Common myeloid progenitor, CD34-positive (primary cell): ENCODE data around the gene IL1RAP.
A peak's percentile ranks its signal among the peaks of the same experiment; 100 is the strongest.

Experiments
- CTCF ChIA-PET: fragments of 350-600 bp; sonication (Branson Sonifier 250); formaldehyde crosslinking; loops from one replicate; lab custom pipeline; 2021; ENCODE audit warnings: antibody characterized with exemption; lab: Charles Lee
- POLR2A ChIA-PET: fragments of 350-600 bp; sonication (Branson Sonifier 250); formaldehyde crosslinking; loops from one replicate; lab custom pipeline; 2021; ENCODE audit warnings: antibody characterized with exemption; lab: Charles Lee
- DNase-seq, 3 donors: peaks; one replicate each; pipeline versions ENCODE4 v3.0.0 to v3.0.0-alpha.2; 2013
- H3K27ac ChIP-seq, 2 experiments: 1 replicate in 1 of 2; 2 replicates in 1 of 2; pipeline ENCODE4 v1.7.0; 2013; ENCODE audit warnings: inconsistent platforms in 2 of 2, low read length in 2 of 2, mild to moderate bottlenecking in 2 of 2, low read depth in 1 of 2, moderate library complexity in 1 of 2; ENCODE audit not compliant: severe bottlenecking in 2 of 2, insufficient read depth in 1 of 2, poor library complexity in 1 of 2
- H3K27me3 ChIP-seq, 5 experiments: replicated peaks in 2 of 5; 1 replicate in 3 of 5; 2 replicates in 2 of 5; pipeline versions ENCODE4 v1.6.1 to v1.7.0; 2013; ENCODE audit warnings: low read length in 4 of 5, mild to moderate bottlenecking in 2 of 5, moderate library complexity in 2 of 5, inconsistent platforms in 1 of 5; ENCODE audit not compliant: insufficient read depth in 5 of 5, control insufficient read depth in 4 of 5
- H3K36me3 ChIP-seq, 4 experiments: 1 replicate in 2 of 4; 2 replicates in 2 of 4; pipeline versions ENCODE4 v1.6.1 to v1.7.0; 2013; ENCODE audit warnings: low read length in 3 of 4, control low read depth in 1 of 4, mild to moderate bottlenecking in 1 of 4; ENCODE audit not compliant: control insufficient read depth in 4 of 4, insufficient read depth in 4 of 4
- H3K4me1 ChIP-seq, 4 experiments: 1 replicate in 3 of 4; 2 replicates in 1 of 4; pipeline versions ENCODE4 v1.6.1 to v1.7.1; 2013; ENCODE audit warnings: low read length in 3 of 4, mild to moderate bottlenecking in 3 of 4, control low read depth in 1 of 4, inconsistent platforms in 1 of 4, moderate library complexity in 1 of 4; ENCODE audit not compliant: control insufficient read depth in 4 of 4, insufficient read depth in 4 of 4; ENCODE audit errors: control extremely low read depth in 1 of 4
- H3K4me3 ChIP-seq, 7 experiments: 1 replicate in 4 of 7; 2 replicates in 3 of 7; pipeline versions ENCODE4 v1.5.1 to v1.7.0; 2013; ENCODE audit warnings: mild to moderate bottlenecking in 7 of 7, low read length in 6 of 7, moderate library complexity in 6 of 7, inconsistent platforms in 2 of 7, low read depth in 2 of 7, control low read depth in 1 of 7; ENCODE audit not compliant: insufficient read depth in 4 of 7, control insufficient read depth in 1 of 7; ENCODE audit errors: extremely low read depth in 1 of 7
- H3K9me3 ChIP-seq, 5 experiments: 1 replicate in 4 of 5; 2 replicates in 1 of 5; pipeline versions ENCODE4 v1.6.1 to v1.7.1; 2013; ENCODE audit warnings: low read length in 4 of 5, mild to moderate bottlenecking in 2 of 5, inconsistent platforms in 1 of 5, low read depth in 1 of 5, moderate library complexity in 1 of 5; ENCODE audit not compliant: control insufficient read depth in 4 of 5, insufficient read depth in 2 of 5; ENCODE audit errors: control extremely low read depth in 1 of 5
- WGBS: methylation state at CpG from one replicate; pipeline ENCODE4 v1.1.5; 2013; ENCODE audit not compliant: insufficient coverage; 5-methylcytosine and 5-hydroxymethylcytosine counted together

Gene IL1RAP

GRCh38 chr3:190607021-190607420 lies 93.1 kb downstream of the IL1RAP start:
- Histone ChIP-seq H3K9me3 (peaks cover 0 to 9% (median 3%) of the 10 kb centered on the region in 5 experiments), H3K4me3 (no peak overlapping the region), H3K27me3 (no peaks in the 10 kb centered on the region), H3K27ac (no peak overlapping the region), H3K36me3 (peaks cover 0 to 36% (median 8%) of the 10 kb centered on the region in 4 experiments), H3K4me1 (peaks cover 0 to 5% (median 0%) of the 10 kb centered on the region in 4 experiments)
- ChIA-PET POLR2A (no interaction called here), CTCF (no interaction called here)
- DNase-seq, result no peak
- 100% methylated on average over 1 of the region's 2 CpGs for WGBS

GRCh38 chr3:190608850-190609589 lies 95.1 kb downstream of the IL1RAP start:
- POLR2A ChIA-PET, result no interaction called here
- CTCF ChIA-PET, result interaction anchor here (1.2 to 1.7 kb wide), 5 partner anchors 20 to 88 kb away, joined by 3 to 5 read pairs (median 3); no protein-coding TSS in a partner anchor
- H3K27me3 ChIP-seq, result no peaks in the 10 kb centered on the region

GRCh38 chr3:190614226-190615059 lies 100.6 kb downstream of the IL1RAP start:
- POLR2A ChIA-PET, result no interaction called here

More at GRCh38 chr3:190608850-190609589, 95.1 kb downstream of the IL1RAP start:
- peaks cover 0 to 9% (median 3%) of the 10 kb centered on the region in 5 experiments for H3K9me3 ChIP-seq
- no peak overlapping the region for H3K4me3 ChIP-seq
- H3K27ac ChIP-seq, result no peak overlapping the region
- 72% methylated on average over 3 of the region's 4 CpGs for WGBS
- peaks cover 0 to 13% (median 2%) of the 10 kb centered on the region in 4 experiments for H3K4me1 ChIP-seq
- H3K36me3 ChIP-seq, result peaks cover 0 to 32% (median 8%) of the 10 kb centered on the region in 4 experiments
- DNase-seq, result no peak

GRCh38 chr3:190615060-190615384 lies 101.1 kb downstream of the IL1RAP start:
- Histone ChIP-seq H3K27me3 (no peaks in the 10 kb centered on the region), H3K4me3 (no peak overlapping the region), H3K27ac (no peak overlapping the region), H3K4me1 (peaks cover 30 to 65% (median 40%) of the 10 kb centered on the region in 4 experiments), H3K9me3 (no peaks in the 10 kb centered on the region), H3K36me3 (no peaks in the 10 kb centered on the region)
- DNase-seq, result no peak
- CTCF ChIA-PET, result interaction anchor here (0.7 to 1.7 kb wide), 3 partner anchors 9 to 89 kb away, joined by 3 to 4 read pairs (median 4); no protein-coding TSS in a partner anchor
- WGBS, result no CpG with 5 or more reads among the region's 1 CpG
- POLR2A ChIA-PET, result no interaction called here

More at GRCh38 chr3:190614226-190615059, 100.6 kb downstream of the IL1RAP start:
- no peak overlapping the region for H3K27ac ChIP-seq
- H3K4me3 ChIP-seq, result no peak overlapping the region
- WGBS, result 17% methylated on average over 2 of the region's 11 CpGs
- H3K9me3 ChIP-seq, result no peaks in the 10 kb centered on the region
- peaks cover 28 to 60% (median 34%) of the 10 kb centered on the region in 4 experiments for H3K4me1 ChIP-seq
- no peaks in the 10 kb centered on the region for H3K27me3 ChIP-seq
- CTCF ChIA-PET, result interaction anchor here (0.7 to 2.0 kb wide), 2 partner anchors 36 to 89 kb away, joined by 3 to 7 read pairs; no protein-coding TSS in a partner anchor
- peaks cover 0 to 4% (median 0%) of the 10 kb centered on the region in 4 experiments for H3K36me3 ChIP-seq
- peak in 2 of 3 donors; percentile 50 to 57 for DNase-seq

GRCh38 chr3:190615607-190616006 lies 101.7 kb downstream of the IL1RAP start:
- no peaks in the 10 kb centered on the region for H3K36me3 ChIP-seq
- no peak for DNase-seq
- no peak overlapping the region for H3K4me3 ChIP-seq
- no peaks in the 10 kb centered on the region for H3K27me3 ChIP-seq
- no CpG with 5 or more reads among the region's 1 CpG for WGBS
- no peak overlapping the region for H3K27ac ChIP-seq
- ChIA-PET CTCF (interaction anchor here (1.4 to 1.7 kb wide), 2 partner anchors 9 kb away, joined by 4 read pairs; no protein-coding TSS in a partner anchor), POLR2A (no interaction called here)
- no peaks in the 10 kb centered on the region for H3K9me3 ChIP-seq
- peaks cover 32 to 71% (median 44%) of the 10 kb centered on the region in 4 experiments for H3K4me1 ChIP-seq

- H3K27me3 ChIP-seq, result no peaks in the 10 kb centered on the region
- DNase-seq, result peak in 2 of 3 donors; percentile 37 to 45
- 100% methylated on average over 1 of the region's 6 CpGs for WGBS
- no peaks in the 10 kb centered on the region for H3K36me3 ChIP-seq
- H3K4me3 ChIP-seq, result no peak overlapping the region
- ChIA-PET POLR2A (no interaction called here), CTCF (interaction anchor here (1.7 kb wide), 1 partner anchor 10 kb away, joined by 4 read pairs; no protein-coding TSS in a partner anchor)
- peak overlapping the region; percentile 88 to 96 for H3K27ac ChIP-seq
- no peaks in the 10 kb centered on the region for H3K9me3 ChIP-seq
- peaks cover 36 to 82% (median 50%) of the 10 kb centered on the region in 4 experiments for H3K4me1 ChIP-seq
These were observed 102.8 kb downstream of the IL1RAP start for GRCh38 chr3:190616637-190617036.
